Liver (tissue), 3 donors: Measurements from ENCODE around the gene UBALD1.

Experiments used
- CTCF ChIP-seq: fragments of 150-350 bp; IDR thresholded peaks from 2 replicates; pipeline ENCODE4 v1.5.1; 2017; ENCODE audit warnings: improper control_type of control experiment, low read depth, low read length; ENCODE audit not compliant: missing input control
- EGR1 ChIP-seq, 2 donors: IDR thresholded peaks; 2 replicates each; pipeline ENCODE4 v1.6.1; 2016 to 2018; ENCODE audit warnings: antibody characterized with exemption in 2 of 2, low read depth in 2 of 2
- FOXA1 ChIP-seq: IDR thresholded peaks from 2 replicates; pipeline ENCODE4 v1.6.1; 2016; ENCODE audit warnings: antibody characterized with exemption
- FOXA2 ChIP-seq: IDR thresholded peaks from 2 replicates; pipeline ENCODE4 v1.6.1; 2016; ENCODE audit warnings: antibody characterized with exemption
- MAX ChIP-seq: IDR thresholded peaks from 2 replicates; pipeline ENCODE4 v1.6.1; 2016; ENCODE audit warnings: antibody characterized with exemption
- RAD21 ChIP-seq, 2 donors: IDR thresholded peaks; 2 replicates each; pipeline ENCODE4 v1.6.1; 2016; ENCODE audit warnings: antibody characterized with exemption in 2 of 2, mild to moderate bottlenecking in 2 of 2
- REST ChIP-seq: IDR thresholded peaks from 2 replicates; pipeline ENCODE4 v1.6.1; 2016; ENCODE audit warnings: antibody characterized with exemption, mild to moderate bottlenecking
- RXRA ChIP-seq, 2 donors: IDR thresholded peaks; 2 replicates each; pipeline ENCODE4 v1.6.1; 2017 to 2018; ENCODE audit warnings: antibody characterized with exemption in 2 of 2, mild to moderate bottlenecking in 1 of 2
- SP1 ChIP-seq: IDR thresholded peaks from 2 replicates; pipeline ENCODE4 v1.6.1; 2018; ENCODE audit warnings: antibody characterized with exemption, mild to moderate bottlenecking
- TAF1 ChIP-seq: conservative IDR thresholded peaks from 2 replicates; pipeline ENCODE4 v1.6.1; 2016; ENCODE audit warnings: antibody characterized with exemption, mild to moderate bottlenecking
- ZBTB33 ChIP-seq: IDR thresholded peaks from 2 replicates; pipeline ENCODE4 v1.6.1; 2016; ENCODE audit warnings: antibody characterized with exemption
- donor health status: healthy.
- donor health status: healthy.

- TF ChIP-seq TAF1 (no peak), CTCF (no peak), RXRA (IDR thresholded peaks at IDR 0.05) (no peak), REST (no peak), FOXA2 (no peak), ZBTB33 (no peak), FOXA1 (no peak), MAX (no peak), EGR1 (IDR thresholded peaks at IDR 0.05; ENCODE audit: low read depth in 2 of 2) (no peak), RAD21 (IDR thresholded peaks at IDR 0.05) (no peak), SP1 (no peak)
Measured at GRCh38 chr16:4588961-4589360, 25.7 kb downstream of the UBALD1 start.
